GM23338 (cell line): ENCODE results near the gene CRB2. TPM values are rescaled to one million over a fixed set of nuclear protein-coding genes. Genes with fewer than 3 reads are reported as not detected.

Experiments
- CREB1 ChIP-seq: fragments of 250-450 bp; sonication (Bioruptor Pico); IDR thresholded peaks from 2 replicates; pipeline ENCODE4 v1.5.0; 2020; ENCODE audit warnings: low read depth, mild to moderate bottlenecking, moderate library complexity
- EZH2 ChIP-seq: fragments of 200-600 bp; sonication (generic); IDR thresholded peaks from one replicate; pipeline ENCODE4 v1.8.0; 2017; ENCODE audit warnings: antibody characterized with exemption, mild to moderate bottlenecking, low read depth; ENCODE audit not compliant: unreplicated experiment
- NANOG ChIP-seq: IDR thresholded peaks from 2 replicates; pipeline ENCODE4 v1.6.1; 2016; ENCODE audit warnings: antibody characterized with exemption, borderline replicate concordance
- POLR2AphosphoS5 ChIP-seq: IDR thresholded peaks from 2 replicates; pipeline ENCODE4 v1.6.1; 2016; ENCODE audit warnings: antibody characterized with exemption, low read depth
- ZNF114 ChIP-seq: fragments of 250-450 bp; sonication (Bioruptor Pico); IDR thresholded peaks from 2 replicates; pipeline ENCODE4 v1.5.0; 2020; ENCODE audit warnings: mild to moderate bottlenecking, moderate library complexity
- polyA plus RNA-seq: library from polyadenylated mRNA; unstranded; fragments of >200 nt; fragmentation: Nextera tagmentation; extraction: Ambion mirVana; gene quantifications from 2 replicates; pipeline ENCODE4 v1.2.1, GENCODE V29; 2016
- total RNA-seq: library from RNA; depleted of rRNA; stranded (reverse); fragments of >200 nt; shearing (Covaris generic); gene quantifications from 2 replicates; pipeline ENCODE4 v1.2.3, GENCODE V29; 2014
- TF ChIP-seq, protein P1 (sequence below): fragments of 250-450 bp; sonication (Bioruptor Pico); IDR thresholded peaks from 2 replicates; pipeline ENCODE4 v1.5.0; 2020; ENCODE audit warnings: mild to moderate bottlenecking, moderate library complexity
- TF ChIP-seq, protein P2 (sequence below), 2 experiments: fragments of 200-600 bp in 1 of 2; sonication (generic) in 1 of 2; conservative IDR thresholded peaks; 2 replicates each; pipeline versions ENCODE4 v1.5.1 to v1.6.1; 2016 to 2017; ENCODE audit warnings: antibody characterized with exemption in 2 of 2, low read depth in 2 of 2, mild to moderate bottlenecking in 2 of 2, moderate library complexity in 1 of 2
- TF ChIP-seq, protein P3 (sequence below): IDR thresholded peaks from 2 replicates; pipeline ENCODE4 v1.6.1; 2016; ENCODE audit warnings: antibody characterized with exemption

The CRB2 gene
- total and polyA plus RNA-seq, 2 experiments from 2014 or later: 0.34 to 10.2 TPM

DNA sequence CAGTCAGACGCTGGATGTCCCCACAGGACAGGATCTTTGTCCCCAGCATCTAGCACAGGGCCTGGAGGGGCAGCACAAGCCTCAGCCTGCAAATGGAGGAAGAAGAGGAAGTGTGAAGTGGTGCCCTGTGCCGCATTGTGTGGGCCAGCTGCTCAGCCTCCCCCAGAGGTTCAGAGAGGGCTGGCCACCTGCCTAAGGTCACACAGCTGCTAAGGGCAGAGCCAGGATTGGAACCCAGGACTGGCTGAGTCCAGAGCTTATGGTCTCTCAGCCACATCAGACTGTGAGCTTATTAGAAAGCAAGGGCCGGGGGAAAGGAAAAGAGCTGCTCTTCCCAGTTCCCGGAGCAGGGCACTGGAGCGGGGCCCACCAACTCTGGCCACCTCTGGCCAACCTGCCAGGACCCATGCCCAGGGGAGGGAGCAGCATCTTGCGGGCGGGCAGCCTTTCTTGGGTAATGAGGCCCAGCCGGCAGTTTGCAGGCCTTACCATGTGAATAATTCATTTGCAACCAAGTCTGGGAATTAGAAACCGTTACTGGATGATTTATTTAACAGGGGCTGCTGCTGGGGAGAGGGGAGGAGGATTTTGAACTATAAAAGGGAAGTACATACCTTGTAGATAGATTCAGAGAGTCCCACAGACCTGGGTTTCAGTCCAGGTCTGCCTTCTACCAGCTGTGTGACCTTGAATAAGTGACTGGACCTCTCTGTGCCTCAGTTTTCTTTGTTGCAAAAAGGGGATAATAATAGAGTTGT is 11.6 kb upstream of the CRB2 start (continued):
- TF ChIP-seq, protein P1, sequence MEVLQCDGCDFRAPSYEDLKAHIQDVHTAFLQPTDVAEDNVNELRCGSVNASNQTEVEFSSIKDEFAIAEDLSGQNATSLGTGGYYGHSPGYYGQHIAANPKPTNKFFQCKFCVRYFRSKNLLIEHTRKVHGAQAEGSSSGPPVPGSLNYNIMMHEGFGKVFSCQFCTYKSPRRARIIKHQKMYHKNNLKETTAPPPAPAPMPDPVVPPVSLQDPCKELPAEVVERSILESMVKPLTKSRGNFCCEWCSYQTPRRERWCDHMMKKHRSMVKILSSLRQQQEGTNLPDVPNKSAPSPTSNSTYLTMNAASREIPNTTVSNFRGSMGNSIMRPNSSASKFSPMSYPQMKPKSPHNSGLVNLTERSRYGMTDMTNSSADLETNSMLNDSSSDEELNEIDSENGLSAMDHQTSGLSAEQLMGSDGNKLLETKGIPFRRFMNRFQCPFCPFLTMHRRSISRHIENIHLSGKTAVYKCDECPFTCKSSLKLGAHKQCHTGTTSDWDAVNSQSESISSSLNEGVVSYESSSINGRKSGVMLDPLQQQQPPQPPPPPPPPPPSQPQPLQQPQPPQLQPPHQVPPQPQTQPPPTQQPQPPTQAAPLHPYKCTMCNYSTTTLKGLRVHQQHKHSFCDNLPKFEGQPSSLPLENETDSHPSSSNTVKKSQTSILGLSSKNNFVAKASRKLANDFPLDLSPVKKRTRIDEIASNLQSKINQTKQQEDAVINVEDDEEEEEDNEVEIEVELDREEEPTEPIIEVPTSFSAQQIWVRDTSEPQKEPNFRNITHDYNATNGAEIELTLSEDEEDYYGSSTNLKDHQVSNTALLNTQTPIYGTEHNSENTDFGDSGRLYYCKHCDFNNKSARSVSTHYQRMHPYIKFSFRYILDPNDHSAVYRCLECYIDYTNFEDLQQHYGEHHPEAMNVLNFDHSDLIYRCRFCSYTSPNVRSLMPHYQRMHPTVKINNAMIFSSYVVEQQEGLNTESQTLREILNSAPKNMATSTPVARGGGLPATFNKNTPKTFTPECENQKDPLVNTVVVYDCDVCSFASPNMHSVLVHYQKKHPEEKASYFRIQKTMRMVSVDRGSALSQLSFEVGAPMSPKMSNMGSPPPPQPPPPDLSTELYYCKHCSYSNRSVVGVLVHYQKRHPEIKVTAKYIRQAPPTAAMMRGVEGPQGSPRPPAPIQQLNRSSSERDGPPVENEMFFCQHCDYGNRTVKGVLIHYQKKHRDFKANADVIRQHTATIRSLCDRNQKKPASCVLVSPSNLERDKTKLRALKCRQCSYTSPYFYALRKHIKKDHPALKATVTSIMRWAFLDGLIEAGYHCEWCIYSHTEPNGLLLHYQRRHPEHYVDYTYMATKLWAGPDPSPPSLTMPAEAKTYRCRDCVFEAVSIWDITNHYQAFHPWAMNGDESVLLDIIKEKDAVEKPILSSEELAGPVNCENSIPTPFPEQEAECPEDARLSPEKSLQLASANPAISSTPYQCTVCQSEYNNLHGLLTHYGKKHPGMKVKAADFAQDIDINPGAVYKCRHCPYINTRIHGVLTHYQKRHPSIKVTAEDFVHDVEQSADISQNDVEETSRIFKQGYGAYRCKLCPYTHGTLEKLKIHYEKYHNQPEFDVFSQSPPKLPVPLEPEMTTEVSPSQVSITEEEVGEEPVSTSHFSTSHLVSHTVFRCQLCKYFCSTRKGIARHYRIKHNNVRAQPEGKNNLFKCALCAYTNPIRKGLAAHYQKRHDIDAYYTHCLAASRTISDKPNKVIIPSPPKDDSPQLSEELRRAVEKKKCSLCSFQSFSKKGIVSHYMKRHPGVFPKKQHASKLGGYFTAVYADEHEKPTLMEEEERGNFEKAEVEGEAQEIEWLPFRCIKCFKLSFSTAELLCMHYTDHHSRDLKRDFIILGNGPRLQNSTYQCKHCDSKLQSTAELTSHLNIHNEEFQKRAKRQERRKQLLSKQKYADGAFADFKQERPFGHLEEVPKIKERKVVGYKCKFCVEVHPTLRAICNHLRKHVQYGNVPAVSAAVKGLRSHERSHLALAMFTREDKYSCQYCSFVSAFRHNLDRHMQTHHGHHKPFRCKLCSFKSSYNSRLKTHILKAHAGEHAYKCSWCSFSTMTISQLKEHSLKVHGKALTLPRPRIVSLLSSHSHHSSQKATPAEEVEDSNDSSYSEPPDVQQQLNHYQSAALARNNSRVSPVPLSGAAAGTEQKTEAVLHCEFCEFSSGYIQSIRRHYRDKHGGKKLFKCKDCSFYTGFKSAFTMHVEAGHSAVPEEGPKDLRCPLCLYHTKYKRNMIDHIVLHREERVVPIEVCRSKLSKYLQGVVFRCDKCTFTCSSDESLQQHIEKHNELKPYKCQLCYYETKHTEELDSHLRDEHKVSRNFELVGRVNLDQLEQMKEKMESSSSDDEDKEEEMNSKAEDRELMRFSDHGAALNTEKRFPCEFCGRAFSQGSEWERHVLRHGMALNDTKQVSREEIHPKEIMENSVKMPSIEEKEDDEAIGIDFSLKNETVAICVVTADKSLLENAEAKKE (CRISPR knock-in tag): no peak
- TF ChIP-seq, protein P2, sequence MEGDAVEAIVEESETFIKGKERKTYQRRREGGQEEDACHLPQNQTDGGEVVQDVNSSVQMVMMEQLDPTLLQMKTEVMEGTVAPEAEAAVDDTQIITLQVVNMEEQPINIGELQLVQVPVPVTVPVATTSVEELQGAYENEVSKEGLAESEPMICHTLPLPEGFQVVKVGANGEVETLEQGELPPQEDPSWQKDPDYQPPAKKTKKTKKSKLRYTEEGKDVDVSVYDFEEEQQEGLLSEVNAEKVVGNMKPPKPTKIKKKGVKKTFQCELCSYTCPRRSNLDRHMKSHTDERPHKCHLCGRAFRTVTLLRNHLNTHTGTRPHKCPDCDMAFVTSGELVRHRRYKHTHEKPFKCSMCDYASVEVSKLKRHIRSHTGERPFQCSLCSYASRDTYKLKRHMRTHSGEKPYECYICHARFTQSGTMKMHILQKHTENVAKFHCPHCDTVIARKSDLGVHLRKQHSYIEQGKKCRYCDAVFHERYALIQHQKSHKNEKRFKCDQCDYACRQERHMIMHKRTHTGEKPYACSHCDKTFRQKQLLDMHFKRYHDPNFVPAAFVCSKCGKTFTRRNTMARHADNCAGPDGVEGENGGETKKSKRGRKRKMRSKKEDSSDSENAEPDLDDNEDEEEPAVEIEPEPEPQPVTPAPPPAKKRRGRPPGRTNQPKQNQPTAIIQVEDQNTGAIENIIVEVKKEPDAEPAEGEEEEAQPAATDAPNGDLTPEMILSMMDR (conservative IDR thresholded peaks at IDR 0.05; ENCODE audit: low read depth in 2 of 2): no peak
- TF ChIP-seq ZNF114 (CRISPR knock-in tag) (no peak), NANOG (no peak), CREB1 (no peak), EZH2 (no peak), POLR2AphosphoS5 (no peak)
- TF ChIP-seq, protein P3, sequence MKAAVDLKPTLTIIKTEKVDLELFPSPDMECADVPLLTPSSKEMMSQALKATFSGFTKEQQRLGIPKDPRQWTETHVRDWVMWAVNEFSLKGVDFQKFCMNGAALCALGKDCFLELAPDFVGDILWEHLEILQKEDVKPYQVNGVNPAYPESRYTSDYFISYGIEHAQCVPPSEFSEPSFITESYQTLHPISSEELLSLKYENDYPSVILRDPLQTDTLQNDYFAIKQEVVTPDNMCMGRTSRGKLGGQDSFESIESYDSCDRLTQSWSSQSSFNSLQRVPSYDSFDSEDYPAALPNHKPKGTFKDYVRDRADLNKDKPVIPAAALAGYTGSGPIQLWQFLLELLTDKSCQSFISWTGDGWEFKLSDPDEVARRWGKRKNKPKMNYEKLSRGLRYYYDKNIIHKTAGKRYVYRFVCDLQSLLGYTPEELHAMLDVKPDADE: no peak
